ENCODE measurements around the gene CHI3L2. TPM values are rescaled to one million over a fixed set of nuclear protein-coding genes. Genes with fewer than 3 reads are reported as not detected.

CHI3L2 gene
- total and polyA plus RNA-seq, 7 donors = 0.24 to 2.2 (median 0.42) TPM

GRCh38 chr1:111221276-111221632, 6.3 kb upstream of the CHI3L2 start:
- no peaks in the 10 kb centered on the region for H3K9me3 ChIP-seq
- H3K27ac ChIP-seq = no peak overlapping the region
- no peak overlapping the region for H3K4me3 ChIP-seq
- TF ChIP-seq, protein P1, sequence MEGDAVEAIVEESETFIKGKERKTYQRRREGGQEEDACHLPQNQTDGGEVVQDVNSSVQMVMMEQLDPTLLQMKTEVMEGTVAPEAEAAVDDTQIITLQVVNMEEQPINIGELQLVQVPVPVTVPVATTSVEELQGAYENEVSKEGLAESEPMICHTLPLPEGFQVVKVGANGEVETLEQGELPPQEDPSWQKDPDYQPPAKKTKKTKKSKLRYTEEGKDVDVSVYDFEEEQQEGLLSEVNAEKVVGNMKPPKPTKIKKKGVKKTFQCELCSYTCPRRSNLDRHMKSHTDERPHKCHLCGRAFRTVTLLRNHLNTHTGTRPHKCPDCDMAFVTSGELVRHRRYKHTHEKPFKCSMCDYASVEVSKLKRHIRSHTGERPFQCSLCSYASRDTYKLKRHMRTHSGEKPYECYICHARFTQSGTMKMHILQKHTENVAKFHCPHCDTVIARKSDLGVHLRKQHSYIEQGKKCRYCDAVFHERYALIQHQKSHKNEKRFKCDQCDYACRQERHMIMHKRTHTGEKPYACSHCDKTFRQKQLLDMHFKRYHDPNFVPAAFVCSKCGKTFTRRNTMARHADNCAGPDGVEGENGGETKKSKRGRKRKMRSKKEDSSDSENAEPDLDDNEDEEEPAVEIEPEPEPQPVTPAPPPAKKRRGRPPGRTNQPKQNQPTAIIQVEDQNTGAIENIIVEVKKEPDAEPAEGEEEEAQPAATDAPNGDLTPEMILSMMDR (IDR thresholded peaks at IDR 0.05) = no peak
- H3K27me3 ChIP-seq (ENCODE audit: insufficient read depth in 3 of 3, low read length in 2 of 3) = no peaks in the 10 kb centered on the region
- intact Hi-C loops (cut with DNase I) = loop anchor here in 1 of 2 donors (10.0 kb wide), 2 partner anchors 164 to 554 kb away; no protein-coding TSS in a partner anchor
- ATAC-seq (no peak), DNase-seq (no peak)
- 13 to 32% (median 27%) methylated on average over 2 of the region's 2 CpGs for WGBS, 3 donors
- no peaks in the 10 kb centered on the region for H3K4me1 ChIP-seq
- H3K36me3 ChIP-seq (ENCODE audit: insufficient read depth in 1 of 2, low read depth in 1 of 2) = no peaks in the 10 kb centered on the region

DNA sequence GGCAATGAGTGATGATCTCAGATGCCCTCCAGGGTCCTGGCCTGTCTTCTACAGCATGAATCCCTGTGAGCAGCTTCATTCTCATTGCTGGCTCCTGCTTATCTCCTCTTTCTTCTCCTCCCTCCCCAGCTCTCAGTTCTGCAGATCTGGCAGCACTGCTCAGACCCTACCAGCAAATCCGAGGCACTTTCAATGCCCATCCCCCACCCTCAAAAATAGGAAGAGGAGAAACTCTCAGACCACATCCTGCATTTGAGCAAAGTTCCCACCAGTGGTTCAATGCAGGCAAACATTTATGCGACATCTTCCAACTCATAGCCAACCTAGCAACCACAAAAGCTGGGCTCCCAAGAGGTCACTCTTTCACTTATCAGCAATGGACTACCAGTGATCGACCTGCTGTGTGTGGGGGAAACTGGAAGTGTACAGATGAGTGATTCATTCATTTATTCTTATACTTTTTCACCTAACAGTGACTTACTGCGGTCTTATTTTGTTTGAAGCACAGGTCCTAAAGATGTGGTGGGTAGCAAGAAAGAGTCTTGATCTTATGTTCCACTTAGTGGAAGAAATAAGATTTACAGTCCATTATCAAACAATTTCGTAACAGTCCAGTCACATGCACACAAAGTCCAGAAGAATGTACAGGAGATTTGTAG, 5.8 kb upstream of the CHI3L2 start:
- no peak for ATAC-seq
- Histone ChIP-seq H3K36me3 (ENCODE audit: insufficient read depth in 1 of 2, low read depth in 1 of 2) (no peaks in the 10 kb centered on the region), H3K9me3 (no peaks in the 10 kb centered on the region), H3K27ac (no peak overlapping the region), H3K4me3 (no peak overlapping the region), H3K4me1 (no peaks in the 10 kb centered on the region), H3K27me3 (ENCODE audit: insufficient read depth in 3 of 3, low read length in 2 of 3) (no peaks in the 10 kb centered on the region)
- no peak for DNase-seq
- 61 to 73% (median 71%) methylated on average over 5 of the region's 5 CpGs for WGBS, 3 donors
- intact Hi-C loops (cut with DNase I) = loop anchor here (2.0 to 10.0 kb wide), 4 partner anchors 113 to 553 kb away; no protein-coding TSS in a partner anchor
- TF ChIP-seq, protein P1 (IDR thresholded peaks at IDR 0.05) = no peak

- Histone ChIP-seq H3K36me3 (ENCODE audit: insufficient read depth in 1 of 2, low read depth in 1 of 2) (no peaks in the 10 kb centered on the region), H3K27me3 (ENCODE audit: insufficient read depth in 3 of 3, low read length in 2 of 3) (no peaks in the 10 kb centered on the region), H3K27ac (no peak overlapping the region), H3K4me3 (no peak overlapping the region), H3K9me3 (no peaks in the 10 kb centered on the region), H3K4me1 (no peaks in the 10 kb centered on the region)
- WGBS, 3 donors = 27 to 28% (median 28%) methylated on average over 10 of the region's 10 CpGs
- peak in 3 of 4 donors; percentile 61 to 80 (median 75) for ATAC-seq
- TF ChIP-seq, protein P1 (IDR thresholded peaks at IDR 0.05) = peak; percentile 69
- DNase-seq = peak; percentile 70 to 73
- intact Hi-C loops (cut with DNase I) = loop anchor here (2.0 to 10.0 kb wide), 4 partner anchors 112 to 552 kb away; no protein-coding TSS in a partner anchor
These were observed 5.0 kb upstream of the CHI3L2 start for GRCh38 chr1:111222308-111223125.

GRCh38 chr1:111223126-111223685, 4.3 kb upstream of the CHI3L2 start:
- TF ChIP-seq, protein P1 (IDR thresholded peaks at IDR 0.05) = no peak
- no peaks in the 10 kb centered on the region for H3K9me3 ChIP-seq
- H3K36me3 ChIP-seq (ENCODE audit: insufficient read depth in 1 of 2, low read depth in 1 of 2) = no peaks in the 10 kb centered on the region
- H3K27me3 ChIP-seq (ENCODE audit: insufficient read depth in 3 of 3, low read length in 2 of 3) = no peaks in the 10 kb centered on the region
- WGBS, 3 donors = 79 to 84% (median 82%) methylated on average over 6 of the region's 6 CpGs
- H3K4me1 ChIP-seq = no peaks in the 10 kb centered on the region
- no peak for DNase-seq
- intact Hi-C loops (cut with DNase I) = loop anchor here (2.0 to 10.0 kb wide), 4 partner anchors 112 to 552 kb away; no protein-coding TSS in a partner anchor
- no peak overlapping the region for H3K4me3 ChIP-seq
- no peak for ATAC-seq
- H3K27ac ChIP-seq = no peak overlapping the region
